ENCODE measurements around the gene HAPLN2.

The HAPLN2 gene

DNA sequence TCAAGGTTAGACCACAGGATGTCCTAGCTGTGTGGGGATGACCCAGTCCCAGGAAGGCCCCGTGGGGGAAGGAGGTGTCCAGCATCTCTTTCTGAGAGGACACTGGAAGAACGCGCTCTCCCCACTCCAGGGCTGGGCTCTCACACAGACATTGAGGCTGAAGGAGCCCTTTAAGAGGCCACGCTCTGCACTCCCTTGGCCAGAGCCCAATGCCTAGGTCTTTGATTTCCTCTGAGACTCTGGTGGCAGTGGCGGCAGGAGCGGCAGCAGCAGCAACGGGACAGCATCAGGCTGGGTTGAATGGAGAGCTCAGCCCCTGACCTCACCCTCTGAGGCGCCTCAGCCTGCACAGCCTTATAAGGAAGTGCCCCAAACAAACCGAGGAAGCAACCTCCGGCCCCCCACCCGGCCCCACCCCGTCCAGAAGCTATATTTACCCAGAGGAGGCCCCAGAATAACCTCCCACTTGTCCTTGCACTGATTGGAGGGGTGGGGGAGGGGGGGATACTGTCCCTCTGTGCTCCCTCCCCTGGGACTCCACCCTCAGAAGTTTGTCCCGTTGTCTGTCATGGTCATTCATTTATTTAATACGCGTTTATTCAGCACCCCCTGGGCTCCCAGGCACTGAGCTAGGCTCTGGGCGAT, 45.7 kb downstream of the HAPLN2 start:
- peak; percentile 50 for DNase-seq

DNA sequence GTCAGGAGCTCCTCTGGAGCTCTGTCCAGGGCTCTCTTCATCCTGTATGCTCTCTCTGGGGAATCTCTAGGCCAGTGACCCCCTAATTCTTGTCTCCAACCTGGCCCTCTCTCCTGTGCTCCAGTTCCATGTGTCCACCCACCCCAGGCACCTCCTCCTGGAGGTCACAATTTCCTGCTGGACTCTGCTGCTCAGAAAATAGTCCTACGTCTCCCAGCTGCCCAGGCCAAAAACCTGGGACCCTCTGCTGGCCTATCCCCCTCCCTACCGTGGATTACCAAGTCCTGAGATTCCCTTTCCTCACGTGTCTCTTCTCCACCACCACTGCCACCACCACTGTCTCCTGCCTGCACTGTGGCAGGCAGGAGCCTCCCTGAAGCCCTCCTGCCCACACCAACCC, 46.3 kb downstream of the HAPLN2 start:
- DNase-seq: no peak

DNA sequence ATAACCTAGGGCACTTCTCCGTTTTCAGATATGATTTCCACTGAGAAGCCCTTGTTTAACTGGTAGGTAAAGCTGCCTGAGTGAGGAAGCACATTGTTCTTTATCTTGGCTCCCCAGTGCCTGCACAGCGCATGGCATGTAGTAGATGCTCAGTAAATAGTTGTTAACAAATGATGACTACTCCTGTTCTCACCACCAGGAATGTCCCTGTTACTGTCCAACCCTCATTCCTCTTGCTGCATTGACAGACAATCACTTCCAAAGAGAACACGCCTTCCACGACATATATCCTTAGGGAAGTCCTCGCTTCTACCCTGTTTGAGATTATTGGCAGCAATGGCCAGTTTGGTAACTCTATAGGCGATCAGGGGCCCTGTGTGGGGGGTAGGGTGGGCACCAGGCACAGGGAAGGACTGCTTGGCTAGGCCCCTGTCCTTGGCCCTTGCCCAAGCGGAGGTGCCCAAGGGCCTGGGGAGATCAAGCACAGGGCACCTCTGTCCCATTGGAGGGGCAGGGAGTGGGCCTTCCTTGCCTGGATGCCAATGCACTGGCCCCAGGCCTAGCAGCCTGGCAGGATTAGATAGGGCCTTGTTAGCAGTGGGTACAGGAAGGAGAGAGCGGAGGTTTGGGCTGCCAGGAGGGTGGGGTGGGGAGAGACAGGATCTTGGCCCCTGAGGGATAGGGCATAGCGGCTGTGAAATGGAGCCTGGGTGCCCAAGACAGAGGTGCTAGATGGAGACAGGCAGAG, 47.8 kb downstream of the HAPLN2 start:
- DNase-seq: no peak

DNA sequence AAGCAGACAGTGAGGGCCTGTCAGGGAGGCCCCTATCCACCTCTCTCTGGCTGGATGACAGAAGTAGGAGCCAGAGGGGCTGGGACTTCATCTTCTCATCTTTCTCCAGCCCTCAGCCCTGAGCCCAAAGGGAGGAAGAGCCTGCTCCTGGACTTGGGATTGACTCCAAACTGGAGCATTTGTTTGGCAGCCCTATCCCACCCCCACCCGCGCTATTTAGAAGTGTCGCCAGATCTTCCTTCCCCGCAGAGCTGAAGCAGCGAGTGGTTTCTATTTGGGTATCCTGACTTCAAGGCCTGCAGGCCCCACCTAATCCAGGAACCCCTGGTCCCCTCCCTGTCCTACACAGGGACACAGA, 48.4 kb downstream of the HAPLN2 start:
- DNase-seq: no peak

DNA sequence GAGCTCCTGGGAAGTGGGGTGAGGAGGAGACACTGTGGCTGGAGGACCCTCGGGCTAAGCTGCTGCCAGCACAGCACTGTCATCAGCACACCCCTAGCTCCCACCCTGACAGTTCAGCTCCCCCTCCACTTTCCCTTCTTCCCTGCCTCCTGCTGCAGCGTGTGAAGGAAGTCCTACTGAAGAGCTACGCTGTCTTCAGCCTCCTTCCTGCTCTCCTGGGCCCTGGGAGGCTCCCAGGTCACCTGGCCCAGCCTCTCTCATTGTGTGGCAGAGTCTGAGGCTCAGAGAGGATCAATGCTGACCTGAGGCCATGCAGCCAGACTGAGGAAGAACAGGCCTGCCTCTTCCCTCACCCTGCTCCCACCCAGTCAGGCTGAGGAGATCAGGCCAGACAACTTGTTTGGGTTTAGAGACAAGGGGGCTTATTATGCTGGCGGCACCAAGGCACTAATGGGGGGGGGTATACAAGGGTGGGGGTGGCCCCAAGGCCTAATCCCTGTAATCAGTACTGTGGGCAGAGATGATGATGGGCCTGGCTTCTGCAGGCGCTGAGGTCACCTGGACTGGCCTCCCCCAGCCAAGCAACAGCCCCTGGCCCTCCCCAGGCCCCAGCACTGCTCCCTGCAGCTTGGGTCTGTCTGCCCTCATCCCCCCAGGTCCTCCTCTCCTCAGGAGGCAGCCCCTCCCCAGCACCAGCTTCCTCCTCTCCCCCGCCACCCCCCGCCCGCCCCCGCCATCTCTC, 48.9 kb downstream of the HAPLN2 start:
- no peak for DNase-seq

DNA sequence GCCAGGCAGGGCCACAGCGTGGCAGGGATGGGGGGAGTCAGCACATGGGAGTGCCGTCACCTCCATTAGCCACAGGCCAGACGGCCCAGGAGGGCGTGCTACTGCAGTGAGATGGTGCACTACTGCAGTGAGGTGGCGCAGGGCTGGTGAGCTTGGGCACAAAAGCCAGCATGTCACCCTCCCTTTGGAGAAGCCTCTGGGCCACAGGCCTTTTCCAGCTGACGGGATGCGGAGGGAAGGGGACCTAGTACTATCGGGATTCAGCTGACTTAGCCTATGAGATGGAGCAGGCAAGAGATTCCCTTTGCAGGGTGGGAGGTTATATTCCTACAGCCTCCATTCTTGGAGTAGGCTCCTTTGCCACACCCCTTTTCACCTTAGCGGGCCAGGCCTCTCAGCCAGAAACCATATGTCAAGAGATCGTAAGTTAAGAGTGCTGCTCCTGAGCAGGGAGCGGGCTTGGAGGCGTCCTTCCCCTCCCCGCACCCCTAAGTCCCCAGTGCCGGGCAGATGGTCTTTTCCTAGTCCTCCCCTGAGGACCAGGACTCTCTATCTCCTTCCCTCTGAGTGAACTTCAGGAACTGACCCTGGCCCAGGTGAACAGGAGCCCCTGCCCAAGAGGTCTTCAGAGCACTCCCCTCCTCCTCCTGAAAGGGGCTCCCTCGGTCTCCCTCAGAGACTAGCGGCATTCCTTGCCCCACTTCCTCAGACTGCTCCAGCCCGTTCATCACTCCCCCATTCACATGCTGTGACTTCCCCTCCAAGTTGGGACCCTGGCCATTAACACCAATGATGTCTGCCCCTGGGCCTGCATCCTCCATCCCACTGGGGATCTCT, 49.8 kb downstream of the HAPLN2 start:
- no peak for DNase-seq

DNA sequence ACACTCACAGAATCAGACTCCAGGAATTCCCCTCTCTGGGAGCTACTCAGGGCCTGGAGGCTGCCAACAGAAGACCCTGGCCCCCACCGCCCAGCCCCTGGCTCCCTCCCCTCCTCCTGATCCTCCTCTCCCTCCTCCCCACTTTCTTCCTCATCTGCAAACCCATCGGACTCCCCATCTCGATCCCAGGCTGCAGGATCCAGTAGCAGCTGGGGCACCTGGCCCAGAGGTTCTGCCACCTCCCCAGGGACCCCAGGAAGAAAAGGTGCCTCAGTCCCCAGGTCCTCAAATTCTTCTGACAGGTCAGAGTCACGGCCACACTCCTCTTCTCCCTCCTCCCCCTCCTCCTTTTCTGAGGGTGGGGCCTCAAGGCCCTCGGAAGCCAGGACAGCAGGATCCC, 50.6 kb downstream of the HAPLN2 start:
- no peak for DNase-seq

DNA sequence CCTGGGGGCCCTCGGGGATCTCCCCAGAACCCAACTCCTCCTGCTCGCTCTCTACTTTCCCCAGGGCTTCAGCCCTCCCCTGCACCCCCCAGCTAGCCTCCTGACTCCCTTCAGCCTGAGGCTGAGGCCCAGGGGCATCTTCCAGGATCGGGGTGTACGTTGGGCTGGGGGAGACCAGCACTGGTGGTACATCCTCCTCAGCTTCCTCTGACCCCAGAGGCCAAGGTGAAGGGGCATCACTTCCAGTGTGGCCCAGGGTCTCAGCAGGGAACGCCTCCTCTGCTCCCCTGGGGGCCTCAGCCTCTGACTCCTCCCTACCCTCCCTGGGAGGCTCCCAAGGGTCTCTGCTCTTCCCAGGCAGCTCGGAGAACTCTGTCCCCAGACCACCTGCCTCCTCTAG, 51.1 kb downstream of the HAPLN2 start:
- DNase-seq: no peak

DNA sequence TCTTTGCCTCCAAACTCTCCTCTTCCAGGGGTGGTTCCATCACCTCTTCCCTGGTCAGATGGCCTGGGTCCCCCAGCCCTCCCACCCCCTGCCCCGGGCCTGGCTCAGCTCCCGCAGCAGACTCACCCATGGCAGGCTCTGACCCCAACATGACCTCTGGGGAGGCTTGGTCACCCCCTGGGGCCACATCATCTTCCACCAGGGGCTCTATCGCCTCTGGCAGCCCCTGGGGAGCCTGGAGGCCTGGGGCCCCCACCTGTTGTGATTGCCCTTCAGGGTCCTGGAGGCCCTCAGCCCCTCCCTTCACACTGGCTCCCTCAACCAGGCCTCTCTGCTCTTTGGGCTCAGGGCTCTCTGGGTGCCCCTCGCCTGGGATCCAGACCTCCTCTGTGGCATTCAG, 51.6 kb downstream of the HAPLN2 start:
- no peak for DNase-seq

DNA sequence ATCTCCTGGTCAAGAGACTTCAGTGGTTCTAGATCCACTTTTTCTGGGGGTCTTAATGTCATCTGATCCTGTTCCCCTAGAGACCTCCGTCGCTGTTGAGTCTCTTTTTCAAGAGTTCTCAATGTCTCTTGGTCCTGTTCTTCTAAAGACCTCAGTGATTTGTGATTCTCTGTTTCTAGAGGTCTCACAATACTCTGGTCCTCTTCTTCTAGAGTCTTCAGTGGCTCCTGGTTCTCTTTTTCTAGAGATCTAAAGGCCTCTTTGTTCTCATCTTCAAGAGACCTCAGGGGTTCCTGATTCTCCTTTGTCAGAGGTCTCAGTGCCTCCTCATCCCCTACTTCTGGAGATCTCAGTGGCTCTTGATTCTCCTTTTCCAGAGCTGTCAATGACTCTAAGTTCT, 52.6 kb downstream of the HAPLN2 start:
- DNase-seq: no peak

DNA sequence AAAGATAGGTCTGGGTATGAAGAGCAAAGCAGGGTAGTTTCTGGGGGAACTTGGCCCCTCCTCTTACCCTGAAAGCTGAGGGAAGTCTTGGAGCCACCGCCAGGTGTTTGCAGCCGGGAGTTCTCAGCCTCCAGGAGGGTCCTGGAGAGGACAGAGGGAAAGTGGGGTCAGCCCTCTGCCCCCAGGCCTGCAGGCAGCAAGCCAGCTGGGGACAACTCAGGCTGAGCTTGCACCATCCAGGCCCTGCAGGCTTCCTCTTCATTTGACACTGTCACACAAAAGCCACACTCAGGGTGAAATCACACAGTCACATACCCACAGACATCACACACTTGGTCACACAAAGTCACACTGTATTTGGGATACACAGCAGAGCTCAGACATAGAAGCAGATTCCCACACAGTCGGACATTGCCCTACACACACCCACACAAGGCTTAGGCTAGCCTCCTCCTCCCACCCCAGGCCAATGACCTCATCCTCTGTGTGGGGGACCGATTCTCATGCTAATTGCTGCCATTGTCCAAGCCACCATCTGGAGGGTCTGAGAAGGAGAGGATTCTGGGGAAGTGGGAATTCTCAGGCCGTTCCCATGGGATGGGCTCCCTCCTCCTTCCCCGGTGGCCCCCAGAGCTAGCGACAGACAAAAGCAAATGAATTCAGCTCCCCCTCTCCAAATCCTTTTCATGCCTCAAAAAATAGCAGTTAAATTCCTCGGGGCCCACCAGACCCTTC, 54.3 kb downstream of the HAPLN2 start:
- DNase-seq: no peak
